Measurements from ENCODE around the gene SORCS2. TPM values are rescaled to one million over a fixed set of nuclear protein-coding genes. Genes with fewer than 3 reads are reported as not detected.

SORCS2 gene
- total RNA-seq, 5 donors from 2014 or later (not counting 1 experiment from before 2014, with no cell fraction given), result 0.22 TPM; not detected in 4

DNA sequence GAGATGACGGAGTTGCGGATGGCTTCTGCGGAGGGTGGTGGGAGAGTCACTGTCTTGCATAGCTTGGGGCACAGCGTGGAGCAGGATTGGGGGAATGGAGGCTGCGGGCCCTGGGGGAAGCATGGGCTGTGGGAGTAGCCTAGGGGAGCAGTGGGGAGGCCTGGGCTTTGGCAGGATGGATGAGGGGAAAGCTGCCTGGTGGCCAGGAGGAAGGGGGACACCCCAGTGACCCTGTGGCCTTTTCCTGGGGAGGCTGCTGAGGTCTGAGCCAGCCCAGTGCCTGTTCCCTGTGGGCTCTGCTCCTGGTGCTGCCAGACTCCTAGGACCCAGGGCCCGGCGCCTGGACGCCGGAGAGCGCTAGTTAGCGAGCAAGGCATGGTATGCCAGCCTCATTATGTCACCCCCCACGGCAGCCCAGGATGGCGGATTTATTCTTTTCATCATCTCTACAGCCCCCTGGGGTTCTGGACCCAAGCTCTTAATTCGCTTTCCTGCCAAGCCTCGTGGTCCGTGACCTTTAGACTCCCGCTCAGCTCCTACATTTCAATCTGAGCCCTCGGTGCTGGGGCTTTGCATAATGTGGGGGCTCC lies 39.8 kb downstream of the SORCS2 start:
- no peak for DNase-seq
- Mint-ChIP-seq H3K4me3 (no peak overlapping the region), H3K9me3 (no peaks in the 10 kb centered on the region), H3K27me3 (peaks cover 7 to 10% of the 10 kb centered on the region in 2 donors), H3K27ac (no peak overlapping the region), H3K36me3 (no peaks in the 10 kb centered on the region), H3K4me1 (no peaks in the 10 kb centered on the region)
- WGBS (ENCODE audit: insufficient coverage), result 87% methylated on average over 16 of the region's 18 CpGs
- ChIA-PET CTCF (no interaction called here), POLR2A (no interaction called here)
- no peak for ATAC-seq (replicated peaks in 1 of 4)
- H3K36me3 ChIP-seq (ENCODE audit: control insufficient read depth in 2 of 2, extremely low read depth in 1 of 2, insufficient read depth in 1 of 2, low read length in 1 of 2), result no peaks in the 10 kb centered on the region
- H3K27ac ChIP-seq (ENCODE audit: low read length), result no peak overlapping the region
- no peaks in the 10 kb centered on the region for H3K9me3 ChIP-seq
- no peak overlapping the region for H3K4me3 ChIP-seq (ENCODE audit: control insufficient read depth in 1 of 2, extremely low read depth in 1 of 2, low read length in 1 of 2)
- H3K27me3 ChIP-seq (replicated peaks in 1 of 2; ENCODE audit: control insufficient read depth in 2 of 2, extremely low read depth in 1 of 2, insufficient read depth in 2 of 2, low read length in 1 of 2), result peaks cover 0 to 14% of the 10 kb centered on the region in 2 experiments
- H3K4me1 ChIP-seq (ENCODE audit: control insufficient read depth in 1 of 2, extremely low read depth in 1 of 2, insufficient read depth in 2 of 2, low read length in 2 of 2), result no peaks in the 10 kb centered on the region

DNA sequence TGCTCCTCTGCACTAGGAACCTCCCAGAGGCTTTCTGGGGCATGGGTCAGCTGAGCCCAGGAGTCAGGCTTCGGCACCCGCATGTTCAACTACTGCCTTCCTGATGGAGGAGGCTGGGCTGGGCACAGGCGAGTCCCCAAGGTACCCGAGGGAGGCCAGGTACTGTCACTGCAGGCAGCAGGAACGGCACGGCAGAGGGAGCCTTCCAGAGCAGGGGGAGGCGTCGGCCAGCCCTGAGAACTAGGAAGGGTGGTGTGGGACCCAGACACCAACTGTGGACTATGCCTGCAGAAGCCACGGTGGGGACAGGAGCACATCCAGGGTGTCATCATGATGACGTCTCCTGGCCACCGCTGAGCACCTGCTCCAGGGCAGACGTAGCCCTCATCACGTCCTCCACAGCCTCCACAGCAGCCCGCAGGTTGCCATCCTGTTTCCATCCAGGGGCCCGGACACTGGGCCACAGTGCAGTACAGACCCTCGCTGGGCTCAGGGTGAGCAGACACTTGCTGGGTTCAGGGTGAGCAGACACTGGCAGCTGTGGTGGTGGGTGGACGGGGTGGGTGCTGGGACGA lies 40.8 kb downstream of the SORCS2 start:
- Mint-ChIP-seq H3K27ac (no peak overlapping the region), H3K4me1 (no peaks in the 10 kb centered on the region)
- no peak for DNase-seq

DNA sequence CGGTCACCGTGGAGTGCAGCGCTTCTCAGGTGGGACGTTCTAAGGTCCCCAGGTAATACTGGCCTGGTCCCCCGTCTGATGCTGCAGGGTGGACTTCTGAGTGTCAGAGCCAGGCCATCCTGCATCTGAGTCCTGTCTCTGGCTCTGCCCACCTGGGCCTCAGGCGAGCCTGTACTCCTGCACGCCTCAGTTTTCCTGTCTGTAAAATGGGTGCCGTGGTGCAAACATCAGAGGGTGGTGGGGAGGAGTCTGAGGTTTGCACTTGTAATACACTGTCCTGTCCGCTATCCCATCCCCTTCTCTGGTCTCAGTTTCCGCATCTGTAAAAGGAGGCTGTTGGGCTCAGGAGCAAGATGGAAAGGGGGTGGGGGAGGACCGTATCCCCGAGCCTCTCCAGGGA lies 41.3 kb downstream of the SORCS2 start:
- H3K9me3 ChIP-seq, result no peaks in the 10 kb centered on the region
- no peak overlapping the region for H3K4me3 Mint-ChIP-seq
- H3K36me3 Mint-ChIP-seq, result no peaks in the 10 kb centered on the region
- no peak overlapping the region for H3K4me3 ChIP-seq (ENCODE audit: control insufficient read depth in 1 of 2, extremely low read depth in 1 of 2, low read length in 1 of 2)
- no peaks in the 10 kb centered on the region for H3K36me3 ChIP-seq (ENCODE audit: control insufficient read depth in 2 of 2, extremely low read depth in 1 of 2, insufficient read depth in 1 of 2, low read length in 1 of 2)
- peaks cover 3 to 11% of the 10 kb centered on the region in 2 donors for H3K27me3 Mint-ChIP-seq
- no peak overlapping the region for H3K27ac Mint-ChIP-seq
- peaks cover 0 to 14% of the 10 kb centered on the region in 2 experiments for H3K27me3 ChIP-seq (replicated peaks in 1 of 2; ENCODE audit: control insufficient read depth in 2 of 2, extremely low read depth in 1 of 2, insufficient read depth in 2 of 2, low read length in 1 of 2)
- ChIA-PET CTCF (no interaction called here), POLR2A (no interaction called here)
- H3K9me3 Mint-ChIP-seq, result peaks cover 0 to 4% (median 0%) of the 10 kb centered on the region in 3 donors
- DNase-seq (no peak), ATAC-seq (replicated peaks in 1 of 4) (no peak)
- H3K4me1 Mint-ChIP-seq, result no peaks in the 10 kb centered on the region
- WGBS (ENCODE audit: insufficient coverage), result 78% methylated on average over 6 of the region's 12 CpGs
- no peaks in the 10 kb centered on the region for H3K4me1 ChIP-seq (ENCODE audit: control insufficient read depth in 1 of 2, extremely low read depth in 1 of 2, insufficient read depth in 2 of 2, low read length in 2 of 2)
- H3K27ac ChIP-seq (ENCODE audit: low read length), result no peak overlapping the region

More for the DNA sequence above, 40.8 kb downstream of the SORCS2 start:
- CTCF ChIA-PET, result no interaction called here
- Histone ChIP-seq H3K27me3 (replicated peaks in 1 of 2; ENCODE audit: control insufficient read depth in 2 of 2, extremely low read depth in 1 of 2, insufficient read depth in 2 of 2, low read length in 1 of 2) (peaks cover 0 to 9% of the 10 kb centered on the region in 2 experiments), H3K4me3 (ENCODE audit: control insufficient read depth in 1 of 2, extremely low read depth in 1 of 2, low read length in 1 of 2) (no peak overlapping the region), H3K4me1 (ENCODE audit: control insufficient read depth in 1 of 2, extremely low read depth in 1 of 2, insufficient read depth in 2 of 2, low read length in 2 of 2) (no peaks in the 10 kb centered on the region), H3K9me3 (no peaks in the 10 kb centered on the region), H3K36me3 (ENCODE audit: control insufficient read depth in 2 of 2, extremely low read depth in 1 of 2, insufficient read depth in 1 of 2, low read length in 1 of 2) (no peaks in the 10 kb centered on the region), H3K27ac (ENCODE audit: low read length) (no peak overlapping the region)
- ATAC-seq (replicated peaks in 1 of 4), result no peak
- no peaks in the 10 kb centered on the region for H3K9me3 Mint-ChIP-seq
- H3K36me3 Mint-ChIP-seq, result no peaks in the 10 kb centered on the region
- WGBS (ENCODE audit: insufficient coverage), result 72% methylated on average over 16 of the region's 18 CpGs
- H3K4me3 Mint-ChIP-seq, result no peak overlapping the region
- POLR2A ChIA-PET, result no interaction called here
- peaks cover 3 to 11% of the 10 kb centered on the region in 2 donors for H3K27me3 Mint-ChIP-seq

DNA sequence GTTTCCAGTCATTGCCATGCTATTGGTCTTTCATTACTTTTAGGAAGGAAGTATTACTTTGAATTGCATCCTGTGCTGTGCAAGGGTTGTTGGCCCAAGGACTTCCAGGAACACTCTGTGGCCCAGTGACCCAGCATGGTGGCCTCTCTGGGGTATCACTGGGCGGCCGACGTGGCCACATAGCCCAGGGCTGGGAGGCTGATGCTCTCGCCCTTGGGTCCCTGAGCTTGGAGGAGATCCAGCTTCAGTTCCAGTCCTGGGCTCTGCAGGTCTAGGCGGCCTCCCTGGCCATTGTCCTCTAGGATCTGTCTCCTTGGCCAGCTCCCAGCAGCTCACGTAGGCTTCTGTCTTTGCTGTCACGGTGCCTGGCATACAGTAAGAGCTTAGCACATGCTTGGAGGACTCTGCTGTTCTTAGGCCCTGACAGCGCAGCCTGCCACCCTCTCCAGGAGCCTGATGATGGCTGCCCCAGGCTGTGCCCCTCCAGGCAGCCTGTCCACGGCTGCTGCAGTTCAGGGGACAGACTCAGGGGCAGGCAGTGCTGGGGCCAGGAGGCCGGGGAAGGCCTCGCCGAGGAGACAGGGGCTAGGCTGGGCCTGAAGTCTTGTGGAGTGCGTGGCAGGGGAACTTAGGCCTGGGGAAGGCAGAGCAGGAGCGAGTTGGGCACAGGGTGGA lies 42.2 kb downstream of the SORCS2 start:
- peaks cover 3 to 9% of the 10 kb centered on the region in 2 donors for H3K27me3 Mint-ChIP-seq
- Histone ChIP-seq H3K4me1 (ENCODE audit: control insufficient read depth in 1 of 2, extremely low read depth in 1 of 2, insufficient read depth in 2 of 2, low read length in 2 of 2) (no peaks in the 10 kb centered on the region), H3K4me3 (ENCODE audit: control insufficient read depth in 1 of 2, extremely low read depth in 1 of 2, low read length in 1 of 2) (no peak overlapping the region), H3K27me3 (replicated peaks in 1 of 2; ENCODE audit: control insufficient read depth in 2 of 2, extremely low read depth in 1 of 2, insufficient read depth in 2 of 2, low read length in 1 of 2) (peaks cover 0 to 18% of the 10 kb centered on the region in 2 experiments), H3K36me3 (ENCODE audit: control insufficient read depth in 2 of 2, extremely low read depth in 1 of 2, insufficient read depth in 1 of 2, low read length in 1 of 2) (no peaks in the 10 kb centered on the region), H3K27ac (ENCODE audit: low read length) (no peak overlapping the region), H3K9me3 (no peaks in the 10 kb centered on the region)
- CTCF ChIA-PET, result no interaction called here
- WGBS (ENCODE audit: insufficient coverage), result 64% methylated on average over 14 of the region's 14 CpGs
- H3K4me1 Mint-ChIP-seq, result no peaks in the 10 kb centered on the region
- no peaks in the 10 kb centered on the region for H3K36me3 Mint-ChIP-seq
- H3K4me3 Mint-ChIP-seq, result no peak overlapping the region
- no peak for DNase-seq
- H3K9me3 Mint-ChIP-seq, result peaks cover 0 to 8% (median 2%) of the 10 kb centered on the region in 3 donors
- H3K27ac Mint-ChIP-seq, result no peak overlapping the region
- ATAC-seq (replicated peaks in 1 of 4), result no peak
- POLR2A ChIA-PET, result no interaction called here

DNA sequence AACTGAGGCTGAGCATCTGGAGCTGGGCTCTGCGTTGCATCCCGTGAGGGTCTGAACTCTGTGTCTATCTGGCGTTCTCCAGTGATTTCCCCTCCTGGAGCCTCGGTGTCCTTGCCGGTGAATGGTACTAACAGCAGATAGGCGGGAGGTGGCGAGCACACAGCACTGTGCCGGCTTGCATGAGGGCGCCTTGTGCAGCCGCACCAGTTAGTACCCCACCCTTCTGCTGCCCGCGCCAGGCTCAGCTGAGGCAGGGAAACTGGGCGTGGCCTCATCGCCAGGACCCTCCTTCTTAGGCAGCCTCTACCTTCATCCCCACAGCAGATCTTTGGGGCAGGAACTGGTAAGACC lies 42.7 kb downstream of the SORCS2 start:
- no peak overlapping the region for H3K27ac Mint-ChIP-seq
- Histone ChIP-seq H3K36me3 (ENCODE audit: control insufficient read depth in 2 of 2, extremely low read depth in 1 of 2, insufficient read depth in 1 of 2, low read length in 1 of 2) (no peaks in the 10 kb centered on the region), H3K4me3 (ENCODE audit: control insufficient read depth in 1 of 2, extremely low read depth in 1 of 2, low read length in 1 of 2) (no peak overlapping the region), H3K4me1 (ENCODE audit: control insufficient read depth in 1 of 2, extremely low read depth in 1 of 2, insufficient read depth in 2 of 2, low read length in 2 of 2) (no peaks in the 10 kb centered on the region), H3K27me3 (replicated peaks in 1 of 2; ENCODE audit: control insufficient read depth in 2 of 2, extremely low read depth in 1 of 2, insufficient read depth in 2 of 2, low read length in 1 of 2) (peaks cover 0 to 17% of the 10 kb centered on the region in 2 experiments), H3K27ac (ENCODE audit: low read length) (no peak overlapping the region), H3K9me3 (no peaks in the 10 kb centered on the region)
- DNase-seq (no peak), ATAC-seq (replicated peaks in 1 of 4) (no peak)
- 89% methylated on average over 14 of the region's 14 CpGs for WGBS (ENCODE audit: insufficient coverage)
- peaks cover 0 to 8% (median 2%) of the 10 kb centered on the region in 3 donors for H3K9me3 Mint-ChIP-seq
- H3K36me3 Mint-ChIP-seq, result no peaks in the 10 kb centered on the region
- CTCF ChIA-PET, result no interaction called here
- POLR2A ChIA-PET, result no interaction called here
- peaks cover 3 to 9% of the 10 kb centered on the region in 2 donors for H3K27me3 Mint-ChIP-seq
- no peak overlapping the region for H3K4me3 Mint-ChIP-seq
- no peaks in the 10 kb centered on the region for H3K4me1 Mint-ChIP-seq

DNA sequence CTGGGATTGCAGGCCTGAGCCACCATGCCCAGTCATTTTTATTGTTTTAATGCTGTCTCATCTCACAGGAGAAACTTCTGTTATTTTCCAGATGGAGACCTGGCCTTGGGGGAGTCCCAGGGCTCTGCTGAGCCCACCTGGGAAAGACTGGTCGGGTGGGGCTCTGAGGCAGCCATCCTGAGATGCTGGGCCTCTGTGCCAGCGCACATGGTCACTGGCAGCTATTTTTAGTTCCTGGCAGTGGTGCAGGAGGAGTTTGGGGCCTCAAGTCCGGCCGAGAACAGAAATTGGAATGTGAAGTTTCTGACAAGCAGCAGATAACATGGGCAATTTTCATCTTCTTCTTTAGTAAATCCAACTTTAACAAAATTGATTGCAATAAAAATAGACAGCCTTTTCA lies 44.5 kb downstream of the SORCS2 start:
- CTCF ChIA-PET, result no interaction called here
- H3K27me3 Mint-ChIP-seq, result peaks cover 3 to 9% of the 10 kb centered on the region in 2 donors
- no peak overlapping the region for H3K27ac Mint-ChIP-seq
- DNase-seq, result no peak
- H3K9me3 ChIP-seq, result no peaks in the 10 kb centered on the region
- 69% methylated on average over 4 of the region's 4 CpGs for whole genome bisulfite sequencing (ENCODE audit: insufficient coverage)
- peaks cover 0 to 23% of the 10 kb centered on the region in 2 experiments for H3K27me3 ChIP-seq (replicated peaks in 1 of 2; ENCODE audit: control insufficient read depth in 2 of 2, extremely low read depth in 1 of 2, insufficient read depth in 2 of 2, low read length in 1 of 2)
- H3K36me3 ChIP-seq (ENCODE audit: control insufficient read depth in 2 of 2, extremely low read depth in 1 of 2, insufficient read depth in 1 of 2, low read length in 1 of 2), result no peaks in the 10 kb centered on the region
- peaks cover 0 to 8% (median 2%) of the 10 kb centered on the region in 3 donors for H3K9me3 Mint-ChIP-seq
- no peak overlapping the region for H3K4me3 ChIP-seq (ENCODE audit: control insufficient read depth in 1 of 2, extremely low read depth in 1 of 2, low read length in 1 of 2)
- H3K4me3 Mint-ChIP-seq, result no peak overlapping the region
- no peak overlapping the region for H3K27ac ChIP-seq (ENCODE audit: low read length)
- H3K4me1 Mint-ChIP-seq, result no peaks in the 10 kb centered on the region
- ATAC-seq (replicated peaks in 1 of 4), result no peak
- no peaks in the 10 kb centered on the region for H3K4me1 ChIP-seq (ENCODE audit: control insufficient read depth in 1 of 2, extremely low read depth in 1 of 2, insufficient read depth in 2 of 2, low read length in 2 of 2)
- POLR2A ChIA-PET, result no interaction called here
- H3K36me3 Mint-ChIP-seq, result no peaks in the 10 kb centered on the region
